GM21367 (cell line): Measurements from ENCODE around the gene ACTL6A.

ENCODE experiments used
- ATAC-seq: cut with Tn5 transposase; IDR thresholded peaks from one replicate; pipeline ENCODE4 v1.9.1; 2021; ENCODE audit not compliant: unreplicated experiment

ACTL6A gene

GRCh38 chr3:179589143-179589542 lies 26.4 kb downstream of the ACTL6A start:
- no peak for ATAC-seq

GRCh38 chr3:179590669-179591068 lies 27.9 kb downstream of the ACTL6A start:
- no peak for ATAC-seq

- no peak for ATAC-seq
These were observed 28.6 kb downstream of the ACTL6A start for GRCh38 chr3:179591313-179591712.

GRCh38 chr3:179599531-179599930 lies 36.8 kb downstream of the ACTL6A start:
- ATAC-seq: no peak

- ATAC-seq: no peak
These were observed 40.6 kb downstream of the ACTL6A start for GRCh38 chr3:179603321-179603720.

- ATAC-seq: no peak
These were observed 41.1 kb downstream of the ACTL6A start for GRCh38 chr3:179603831-179604230.

- peak; percentile 97 for ATAC-seq
These were observed 41.8 kb downstream of the ACTL6A start, which contains the start of the genes MRPL47 and NDUFB5 for GRCh38 chr3:179604321-179605078. Gene MRPL47 (minus strand): TSS chr3:179604638. CDS start chr3:179604624, 14 bp downstream. Gene NDUFB5 (plus strand): TSS chr3:179604794. CDS start chr3:179604816, 22 bp downstream.

- ATAC-seq: no peak
These were observed 43.9 kb downstream of the ACTL6A start for GRCh38 chr3:179606534-179607085.

GRCh38 chr3:179608931-179609720 lies 46.4 kb downstream of the ACTL6A start:
- peak; percentile 60 for ATAC-seq

- ATAC-seq: no peak
These were observed 47.3 kb downstream of the ACTL6A start for GRCh38 chr3:179610066-179610465.

GRCh38 chr3:179613807-179614206 lies 51.1 kb downstream of the ACTL6A start:
- ATAC-seq: no peak

GRCh38 chr3:179615458-179616173 lies 52.9 kb downstream of the ACTL6A start:
- no peak for ATAC-seq

- ATAC-seq: no peak
These were observed 59.3 kb downstream of the ACTL6A start for GRCh38 chr3:179622023-179622422.

- ATAC-seq: no peak
These were observed 61.7 kb downstream of the ACTL6A start for GRCh38 chr3:179624451-179624850.

- ATAC-seq: no peak
These were observed 68.2 kb downstream of the ACTL6A start for GRCh38 chr3:179630753-179631451.
